ENCODE measurements around the gene CLIC3. TPM values are rescaled to one million over a fixed set of nuclear protein-coding genes. Genes with fewer than 3 reads are reported as not detected.

Gene CLIC3, protein sequence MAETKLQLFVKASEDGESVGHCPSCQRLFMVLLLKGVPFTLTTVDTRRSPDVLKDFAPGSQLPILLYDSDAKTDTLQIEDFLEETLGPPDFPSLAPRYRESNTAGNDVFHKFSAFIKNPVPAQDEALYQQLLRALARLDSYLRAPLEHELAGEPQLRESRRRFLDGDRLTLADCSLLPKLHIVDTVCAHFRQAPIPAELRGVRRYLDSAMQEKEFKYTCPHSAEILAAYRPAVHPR
- polyA plus RNA-seq: 100 to 1,000 TPM; 673 to 911 (median 762) TPM

DNA sequence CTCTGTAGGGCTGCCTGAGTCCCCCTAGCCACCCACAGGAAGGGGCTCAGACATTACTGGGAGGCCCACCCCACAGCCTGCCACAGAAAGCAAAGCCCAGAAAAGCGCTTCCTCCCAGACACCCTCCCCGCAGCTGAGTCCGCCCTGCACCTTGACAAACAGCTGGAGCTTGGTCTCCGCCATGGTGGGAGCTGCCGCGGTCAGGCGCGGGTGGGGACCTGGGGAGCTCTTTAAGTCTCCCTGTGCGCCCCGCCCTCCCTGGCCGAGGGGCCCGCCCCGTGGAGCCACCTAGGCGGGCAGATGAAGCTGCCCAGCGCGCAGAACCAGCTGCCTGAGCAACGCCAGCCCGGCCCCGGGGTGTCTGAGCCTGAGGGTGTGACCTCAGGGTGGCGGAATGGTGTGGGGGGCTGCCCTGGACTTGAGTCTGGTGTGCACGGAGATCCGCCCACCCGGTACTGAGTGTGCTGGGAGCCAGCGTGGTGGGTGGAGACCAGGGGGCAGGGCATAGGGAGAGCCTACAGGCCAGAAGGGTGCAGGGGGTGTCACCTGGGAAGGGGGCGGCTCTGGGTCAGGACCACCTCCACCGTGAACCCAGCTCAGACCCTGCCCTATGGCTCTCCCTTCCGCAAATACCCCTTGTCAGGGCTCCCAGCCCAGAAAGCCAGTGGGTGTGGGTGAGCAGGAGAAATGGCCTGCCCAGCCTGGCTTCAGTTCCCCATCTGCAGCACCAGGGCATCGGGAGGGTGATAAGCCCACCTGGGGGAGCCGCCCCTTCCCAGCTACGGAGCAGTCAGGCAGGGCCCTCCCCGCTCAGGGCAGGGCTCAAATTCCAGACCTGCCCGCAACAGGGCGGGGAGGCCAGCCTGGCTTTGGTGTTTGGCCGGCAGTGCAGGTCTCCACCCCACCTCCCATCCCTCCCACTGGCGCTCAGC, at the start of gene CLIC3:
Gene CLIC3 (minus strand): TSS at position 208 of the 932 bp plus-strand sequence. CDS start 25 bp downstream, at position 183.
- Mint-ChIP-seq H3K27me3 (ENCODE audit: low read depth in 3 of 3) (peaks cover 20 to 47% (median 27%) of the 10 kb centered on the region in 3 donors), H3K9me3 (no peaks in the 10 kb centered on the region), H3K27ac (peak within 1 kb of the TSS; percentile 97 to 99 (median 99)), H3K4me3 (peak within 1 kb of the TSS; percentile 85 to 94 (median 89)), H3K36me3 (no peaks in the 10 kb centered on the region), H3K4me1 (peaks cover 54 to 69% of the 10 kb centered on the region in 2 donors)
- peak; percentile 80 to 87 (median 83) for DNase-seq

DNA sequence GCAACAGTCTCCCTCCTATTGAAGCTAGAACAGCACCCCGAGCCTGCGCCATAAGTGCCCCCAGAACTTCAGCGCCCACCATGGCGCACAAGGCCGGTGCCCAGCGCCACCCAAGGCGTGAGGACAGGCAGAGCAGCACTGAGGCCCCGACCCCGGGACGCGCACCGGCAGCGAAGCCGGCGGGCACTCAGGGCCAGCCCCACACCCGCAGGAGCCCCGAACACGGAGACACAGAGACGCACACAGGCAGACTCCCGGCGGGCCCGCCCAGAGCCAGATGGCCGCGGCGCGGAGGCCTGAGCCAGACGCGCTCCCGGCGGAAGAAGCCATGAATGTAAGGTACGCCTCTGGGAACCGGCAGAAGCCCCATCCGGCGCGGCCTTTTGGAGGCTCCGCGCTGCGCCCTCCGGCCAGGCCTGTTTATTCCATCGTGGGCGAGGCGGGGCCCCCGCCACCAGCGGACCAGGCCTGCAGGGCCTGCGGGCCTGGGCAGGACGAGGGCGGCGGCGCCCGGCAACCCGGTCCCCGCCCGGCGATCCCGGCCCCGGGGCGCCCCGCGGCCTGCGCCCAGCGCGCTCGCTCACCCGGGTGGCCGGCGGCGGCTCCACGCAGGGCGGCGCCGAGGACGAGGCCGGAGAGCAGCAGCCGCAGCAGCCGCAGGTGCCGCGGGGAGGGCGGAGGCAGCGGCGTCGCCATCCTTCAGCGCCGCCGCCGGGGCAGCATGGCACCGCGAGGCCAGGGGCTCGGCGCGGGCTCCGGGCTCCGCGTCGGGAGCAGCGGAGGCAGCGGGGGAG, 49.1 kb upstream of the CLIC3 start:
- Mint-ChIP-seq H3K4me1 (peaks cover 0 to 11% of the 10 kb centered on the region in 2 donors), H3K27ac (no peak overlapping the region), H3K36me3 (no peaks in the 10 kb centered on the region), H3K9me3 (no peaks in the 10 kb centered on the region), H3K27me3 (ENCODE audit: low read depth in 3 of 3) (peaks cover 18 to 27% (median 22%) of the 10 kb centered on the region in 3 donors), H3K4me3 (peak overlapping the region in 1 of 5 donors; percentile 7)
- DNase-seq: no peak

- H3K4me3 Mint-ChIP-seq: peak overlapping the region in 2 of 5 donors; percentile 21 to 38
- H3K9me3 Mint-ChIP-seq: no peaks in the 10 kb centered on the region
- DNase-seq: no peak
- H3K36me3 Mint-ChIP-seq: no peaks in the 10 kb centered on the region
- no peak overlapping the region for H3K27ac Mint-ChIP-seq
- H3K27me3 Mint-ChIP-seq (ENCODE audit: low read depth in 3 of 3): peaks cover 18 to 26% (median 18%) of the 10 kb centered on the region in 3 donors
- H3K4me1 Mint-ChIP-seq: peaks cover 0 to 11% of the 10 kb centered on the region in 2 donors
These were observed 48.3 kb upstream of the CLIC3 start for GRCh38 chr9:137044502-137045177.

DNA sequence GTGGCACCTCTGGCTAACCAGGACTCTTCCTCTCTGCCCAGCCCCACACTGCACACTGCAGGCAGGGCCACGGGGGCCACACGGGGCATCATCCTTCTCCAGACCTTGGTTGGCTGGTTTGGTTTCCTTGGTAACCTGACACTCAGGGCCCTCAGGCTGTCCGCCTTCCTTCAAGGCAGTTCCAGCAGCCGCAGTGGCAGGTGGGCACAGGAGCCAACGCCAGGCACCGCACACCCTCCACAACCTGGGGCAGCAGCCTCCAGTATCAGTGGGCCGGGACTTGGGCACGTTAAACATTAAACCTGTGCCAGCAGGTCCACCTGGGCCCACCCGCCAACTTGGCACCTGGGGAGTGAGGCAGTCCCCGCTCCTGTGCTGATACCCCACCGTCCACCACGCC, 47.7 kb upstream of the CLIC3 start:
- Mint-ChIP-seq H3K4me3 (no peak overlapping the region), H3K27me3 (ENCODE audit: low read depth in 3 of 3) (peaks cover 16 to 26% (median 16%) of the 10 kb centered on the region in 3 donors), H3K9me3 (no peaks in the 10 kb centered on the region), H3K36me3 (no peaks in the 10 kb centered on the region), H3K27ac (no peak overlapping the region), H3K4me1 (peaks cover 0 to 11% of the 10 kb centered on the region in 2 donors)
- no peak for DNase-seq

DNA sequence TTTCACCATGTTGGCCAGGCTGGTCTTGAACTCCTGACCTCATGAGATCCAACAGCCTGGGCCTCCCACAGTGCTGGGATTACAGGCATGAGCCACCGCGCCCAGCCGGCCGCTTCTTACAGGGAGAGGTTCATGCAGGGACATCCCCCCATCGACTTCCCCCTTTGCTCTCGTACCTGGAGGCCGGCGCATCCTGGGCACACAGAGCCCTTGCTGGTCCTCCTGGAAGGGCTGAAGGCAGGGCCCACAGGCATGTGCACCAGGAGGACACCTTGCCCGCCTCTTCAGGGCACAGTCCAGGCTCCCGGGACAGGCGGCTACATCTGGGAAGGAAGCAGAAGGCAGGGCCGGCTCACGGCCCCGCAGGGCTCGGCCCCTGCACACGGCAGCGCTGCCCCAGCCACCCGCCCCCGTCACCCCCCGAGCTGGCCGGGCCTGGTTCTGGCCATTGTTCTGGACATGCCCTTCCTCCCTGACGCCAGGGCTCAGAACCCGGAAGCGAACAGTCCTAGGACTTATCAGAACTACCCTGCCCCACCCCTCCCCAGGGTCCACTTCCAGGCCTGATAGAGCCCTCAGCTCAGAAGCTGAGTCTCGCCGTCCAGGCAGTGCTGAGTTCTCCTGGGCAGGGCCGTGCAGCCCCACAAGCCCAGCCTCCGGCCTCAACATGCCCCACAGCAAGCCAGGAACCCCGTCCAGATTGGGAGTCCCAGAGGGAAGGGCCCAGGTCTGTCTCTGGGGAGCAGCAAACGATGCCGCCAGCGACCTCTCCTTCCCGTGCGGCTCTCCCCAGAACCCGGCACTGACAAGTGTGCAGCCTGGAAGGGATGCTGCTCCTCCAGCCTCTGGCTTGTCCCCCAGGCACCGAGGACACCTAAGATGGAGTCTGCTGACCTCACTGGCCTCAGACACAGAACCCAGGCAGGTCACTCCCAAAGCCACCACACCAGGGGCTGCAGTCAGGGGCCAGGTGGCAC, 46.7 kb upstream of the CLIC3 start:
- Mint-ChIP-seq H3K27ac (no peak overlapping the region), H3K4me3 (no peak overlapping the region), H3K9me3 (no peaks in the 10 kb centered on the region), H3K27me3 (ENCODE audit: low read depth in 3 of 3) (peaks cover 16 to 29% (median 18%) of the 10 kb centered on the region in 3 donors), H3K36me3 (no peaks in the 10 kb centered on the region), H3K4me1 (peaks cover 0 to 11% of the 10 kb centered on the region in 2 donors)
- no peak for DNase-seq

- no peak overlapping the region for H3K27ac Mint-ChIP-seq
- H3K27me3 Mint-ChIP-seq (ENCODE audit: low read depth in 3 of 3): peaks cover 6 to 26% (median 7%) of the 10 kb centered on the region in 3 donors
- H3K4me1 Mint-ChIP-seq: peaks cover 0 to 8% of the 10 kb centered on the region in 2 donors
- no peak for DNase-seq
- no peaks in the 10 kb centered on the region for H3K9me3 Mint-ChIP-seq
- H3K36me3 Mint-ChIP-seq: no peaks in the 10 kb centered on the region
- no peak overlapping the region for H3K4me3 Mint-ChIP-seq
These were observed 44.8 kb upstream of the CLIC3 start for GRCh38 chr9:137041124-137041523.

DNA sequence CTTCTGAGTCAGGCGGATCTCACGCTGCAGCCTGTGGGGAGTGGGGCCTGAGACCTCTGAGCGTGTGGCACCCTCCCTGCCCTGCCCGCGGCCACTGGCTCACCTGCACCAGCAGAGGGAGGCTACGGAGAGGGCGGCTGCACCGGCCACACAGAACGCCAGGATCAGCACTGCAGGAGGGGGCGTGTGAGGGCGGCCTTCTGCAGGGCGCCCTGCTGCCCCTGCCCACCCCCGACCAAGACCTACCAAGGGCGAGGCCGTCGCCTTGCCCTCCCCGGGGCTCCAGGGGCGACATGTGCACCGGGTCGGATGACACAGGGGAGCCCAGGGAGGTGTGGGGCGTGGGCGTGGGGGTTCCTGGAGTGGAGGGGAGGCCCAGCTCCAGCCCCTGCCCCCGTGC, 44.2 kb upstream of the CLIC3 start:
- Mint-ChIP-seq H3K9me3 (no peaks in the 10 kb centered on the region), H3K4me1 (peaks cover 0 to 8% of the 10 kb centered on the region in 2 donors), H3K4me3 (no peak overlapping the region), H3K36me3 (no peaks in the 10 kb centered on the region), H3K27me3 (ENCODE audit: low read depth in 3 of 3) (peaks cover 6 to 26% (median 7%) of the 10 kb centered on the region in 3 donors), H3K27ac (no peak overlapping the region)
- no peak for DNase-seq

- H3K4me3 Mint-ChIP-seq: no peak overlapping the region
- no peak for DNase-seq
- peaks cover 1 to 20% (median 5%) of the 10 kb centered on the region in 3 donors for H3K27me3 Mint-ChIP-seq (ENCODE audit: low read depth in 3 of 3)
- no peaks in the 10 kb centered on the region for H3K36me3 Mint-ChIP-seq
- no peaks in the 10 kb centered on the region for H3K9me3 Mint-ChIP-seq
- H3K4me1 Mint-ChIP-seq: peaks cover 7 to 8% of the 10 kb centered on the region in 2 donors
- no peak overlapping the region for H3K27ac Mint-ChIP-seq
These were observed 43.4 kb upstream of the CLIC3 start for GRCh38 chr9:137039611-137040366.

- DNase-seq: no peak
- H3K9me3 Mint-ChIP-seq: no peaks in the 10 kb centered on the region
- H3K36me3 Mint-ChIP-seq: no peaks in the 10 kb centered on the region
- H3K4me1 Mint-ChIP-seq: peaks cover 10 to 12% of the 10 kb centered on the region in 2 donors
- H3K27ac Mint-ChIP-seq: no peak overlapping the region
- H3K4me3 Mint-ChIP-seq: no peak overlapping the region
- H3K27me3 Mint-ChIP-seq (ENCODE audit: low read depth in 3 of 3): peaks cover 0 to 17% (median 4%) of the 10 kb centered on the region in 3 donors
These were observed 42.5 kb upstream of the CLIC3 start for GRCh38 chr9:137038916-137039315.

DNA sequence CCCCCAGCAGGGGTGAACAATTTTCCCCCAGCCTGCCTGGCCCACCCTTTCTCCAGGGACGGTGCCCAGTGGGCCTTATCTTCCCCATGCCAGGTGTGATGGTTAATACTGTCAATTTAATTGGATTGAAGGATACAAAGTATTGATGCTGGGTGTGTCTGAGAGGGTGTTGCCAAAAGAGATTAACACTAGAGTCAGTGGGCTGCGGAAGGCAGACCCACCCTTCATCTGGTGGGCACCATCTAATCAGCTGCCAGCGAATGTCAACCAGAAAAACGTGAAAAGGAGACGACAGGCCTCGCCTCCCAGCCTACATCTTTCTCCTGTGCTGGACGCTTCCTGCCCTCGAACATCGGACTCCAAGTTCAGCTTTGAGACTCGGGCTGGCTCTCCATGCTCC, 41.1 kb upstream of the CLIC3 start:
- peaks cover 0 to 11% (median 2%) of the 10 kb centered on the region in 3 donors for H3K27me3 Mint-ChIP-seq (ENCODE audit: low read depth in 3 of 3)
- H3K4me3 Mint-ChIP-seq: no peak overlapping the region
- no peaks in the 10 kb centered on the region for H3K9me3 Mint-ChIP-seq
- H3K36me3 Mint-ChIP-seq: no peaks in the 10 kb centered on the region
- no peak overlapping the region for H3K27ac Mint-ChIP-seq
- no peak for DNase-seq
- peaks cover 24 to 26% of the 10 kb centered on the region in 2 donors for H3K4me1 Mint-ChIP-seq

GRCh38 chr9:137037035-137037434, 40.7 kb upstream of the CLIC3 start:
- Mint-ChIP-seq H3K9me3 (no peaks in the 10 kb centered on the region), H3K4me3 (no peak overlapping the region), H3K4me1 (peaks cover 27 to 31% of the 10 kb centered on the region in 2 donors), H3K36me3 (no peaks in the 10 kb centered on the region), H3K27me3 (ENCODE audit: low read depth in 3 of 3) (peaks cover 0 to 11% (median 2%) of the 10 kb centered on the region in 3 donors), H3K27ac (no peak overlapping the region)
- DNase-seq: no peak

GRCh38 chr9:137035937-137036336, 39.6 kb upstream of the CLIC3 start:
- H3K4me1 Mint-ChIP-seq: peaks cover 33 to 37% of the 10 kb centered on the region in 2 donors
- peaks cover 2 to 11% (median 4%) of the 10 kb centered on the region in 3 donors for H3K27me3 Mint-ChIP-seq (ENCODE audit: low read depth in 3 of 3)
- no peaks in the 10 kb centered on the region for H3K36me3 Mint-ChIP-seq
- DNase-seq: no peak
- no peaks in the 10 kb centered on the region for H3K9me3 Mint-ChIP-seq
- H3K27ac Mint-ChIP-seq: no peak overlapping the region
- no peak overlapping the region for H3K4me3 Mint-ChIP-seq

Measured in immature natural killer cell (primary cell).